Renal cortical epithelial cell (primary cell): ENCODE results near the gene MEX3B. TPM values are rescaled to one million over a fixed set of nuclear protein-coding genes. Genes with fewer than 3 reads are reported as not detected.
A peak's percentile ranks its signal among the peaks of the same experiment; 100 is the strongest.
"Not testable (repeated sequence)": the region's sequence is repeated elsewhere in the genome, so short reads cannot be mapped to it uniquely, and the experiment has no call there.

Experiments used
- DNase-seq: peaks from one replicate; pipeline ENCODE4 v3.0.0-alpha.2; 2011; ENCODE audit warnings: low read depth
- total RNA-seq: library from RNA; depleted of rRNA; stranded (reverse); fragments of >200 nt; gene quantifications from 2 replicates; pipeline ENCODE4 v1.2.3, GENCODE V29; 2014

The MEX3B gene
- total RNA-seq, 1 donor from 2014 or later, result 4.6 TPM

- DNase-seq, result no peak
Measured at GRCh38 chr15:82048811-82049210, 3.0 kb upstream of the MEX3B start.

GRCh38 chr15:82047453-82048400, 1.9 kb upstream of the MEX3B start:
- peak; percentile 20 for DNase-seq

- DNase-seq, result peak; percentile 34
Measured at GRCh38 chr15:82046666-82047452, 1.0 kb upstream of the MEX3B start.

- DNase-seq, result no peak
Measured at GRCh38 chr15:82045179-82045891, 483 bp downstream of the MEX3B start.

- DNase-seq, result no peak
Measured at GRCh38 chr15:82044373-82045178, 1.2 kb downstream of the MEX3B start.

- no peak for DNase-seq
Measured at GRCh38 chr15:82043796-82044372, 1.9 kb downstream of the MEX3B start.

GRCh38 chr15:82043130-82043673, 2.6 kb downstream of the MEX3B start:
- DNase-seq, result no peak

GRCh38 chr15:82040862-82041261, 5.0 kb downstream of the MEX3B start:
- no peak for DNase-seq

GRCh38 chr15:82040390-82040789, 5.4 kb downstream of the MEX3B start:
- DNase-seq, result no peak

- no peak for DNase-seq
Measured at GRCh38 chr15:82039871-82040270, 5.9 kb downstream of the MEX3B start.

GRCh38 chr15:82036461-82036860, 9.4 kb downstream of the MEX3B start:
- DNase-seq, result no peak

- DNase-seq, result no peak
Measured at GRCh38 chr15:82031871-82032270, 13.9 kb downstream of the MEX3B start.

GRCh38 chr15:82030176-82030575, 15.6 kb downstream of the MEX3B start:
- no peak for DNase-seq

- DNase-seq, result not testable (repeated sequence)
Measured at GRCh38 chr15:82028163-82028562, 17.7 kb downstream of the MEX3B start.

- DNase-seq, result no peak
Measured at GRCh38 chr15:82021992-82022391, 23.8 kb downstream of the MEX3B start.

GRCh38 chr15:82020625-82021394, 25.0 kb downstream of the MEX3B start:
- no peak for DNase-seq

GRCh38 chr15:82018201-82018600, 27.6 kb downstream of the MEX3B start:
- DNase-seq, result no peak

GRCh38 chr15:82017656-82018055, 28.2 kb downstream of the MEX3B start:
- no peak for DNase-seq

GRCh38 chr15:82014989-82015388, 30.8 kb downstream of the MEX3B start:
- DNase-seq, result no peak

- DNase-seq, result no peak
Measured at GRCh38 chr15:82012908-82013307, 32.9 kb downstream of the MEX3B start.
